Lower lobe of right lung (tissue), 2 donors: ENCODE measurements around the gene FBH1. TPM values are rescaled to one million over a fixed set of nuclear protein-coding genes. Genes with fewer than 3 reads are reported as not detected.
A peak's percentile ranks its signal among the peaks of the same experiment; 100 is the strongest.

Experiments used
- ATAC-seq, 2 donors: fragments of 200-7000 bp; cut with Tn5 transposase; one replicate each; pipeline ENCODE4 v1.9.1; 2020 to 2022; ENCODE audit warnings: mild to moderate bottlenecking in 2 of 2, moderate library complexity in 2 of 2
- DNase-seq: peaks from one replicate; pipeline ENCODE4 v3.0.0-alpha.2; 2020
- H3K27ac ChIP-seq: fragments of 200-600 bp; one replicate; pipeline ENCODE4 v1.8.0; 2022
- H3K27me3 ChIP-seq: fragments of 200-600 bp; one replicate; pipeline ENCODE4 v1.8.0; 2022; ENCODE audit warnings: low read depth
- H3K36me3 ChIP-seq: fragments of 200-600 bp; one replicate; pipeline ENCODE4 v1.8.0; 2022; ENCODE audit warnings: mild to moderate bottlenecking
- H3K4me1 ChIP-seq: fragments of 200-600 bp; one replicate; pipeline ENCODE4 v1.8.0; 2022
- H3K4me3 ChIP-seq: fragments of 200-600 bp; one replicate; pipeline ENCODE4 v1.8.0; 2022; ENCODE audit warnings: mild to moderate bottlenecking
- H3K9me3 ChIP-seq: fragments of 200-600 bp; one replicate; pipeline ENCODE4 v1.8.0; 2022
- intact Hi-C: fragments of 100-400 bp; cut with DNase I; formaldehyde crosslinking; loops from one replicate; pipeline ENCODE4 v1.11.0; 2022
- total RNA-seq: library from RNA; stranded (reverse); fragmentation: NEBNext Ultra II Directional; extraction: Animal tissue kit (Norgen Biotek cat#: 25700); gene quantifications from one replicate; pipeline ENCODE4 v1.2.1, GENCODE V29; 2021
- TF ChIP-seq, protein P1 (sequence below): fragments of 200-600 bp; IDR thresholded peaks from one replicate; pipeline ENCODE4 v1.8.0; 2022; ENCODE audit warnings: antibody characterized with exemption, mild to moderate bottlenecking
- donor health status: DM: no; HTN: yes; CAD: no; lungs with severe emphysema.

The FBH1 gene
- total RNA-seq, 1 donor from 2014 or later, result 64.7 TPM

DNA sequence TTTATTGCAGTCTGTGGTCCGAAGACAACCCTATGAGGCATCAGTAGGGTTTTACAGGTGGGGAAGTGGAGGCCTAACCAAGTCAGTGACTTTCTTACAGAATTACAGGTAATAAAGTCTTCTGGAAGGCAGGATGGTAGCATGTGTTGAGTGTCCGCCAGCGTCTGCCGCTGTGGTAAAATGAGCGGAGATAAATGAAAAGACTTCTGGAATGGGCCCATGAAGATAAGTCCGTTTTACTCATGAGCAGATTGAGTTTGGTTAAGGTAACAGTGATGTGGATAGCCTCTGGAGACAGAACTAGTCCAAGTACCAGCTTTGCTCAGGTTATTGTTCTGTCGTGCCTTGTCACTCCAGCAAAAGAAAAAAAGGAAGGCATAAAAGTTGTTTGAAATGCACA lies 966 bp downstream of the FBH1 start:
- no peaks in the 10 kb centered on the region for H3K9me3 ChIP-seq
- H3K27ac ChIP-seq, result peak overlapping the region; percentile 83
- TF ChIP-seq, protein P1, sequence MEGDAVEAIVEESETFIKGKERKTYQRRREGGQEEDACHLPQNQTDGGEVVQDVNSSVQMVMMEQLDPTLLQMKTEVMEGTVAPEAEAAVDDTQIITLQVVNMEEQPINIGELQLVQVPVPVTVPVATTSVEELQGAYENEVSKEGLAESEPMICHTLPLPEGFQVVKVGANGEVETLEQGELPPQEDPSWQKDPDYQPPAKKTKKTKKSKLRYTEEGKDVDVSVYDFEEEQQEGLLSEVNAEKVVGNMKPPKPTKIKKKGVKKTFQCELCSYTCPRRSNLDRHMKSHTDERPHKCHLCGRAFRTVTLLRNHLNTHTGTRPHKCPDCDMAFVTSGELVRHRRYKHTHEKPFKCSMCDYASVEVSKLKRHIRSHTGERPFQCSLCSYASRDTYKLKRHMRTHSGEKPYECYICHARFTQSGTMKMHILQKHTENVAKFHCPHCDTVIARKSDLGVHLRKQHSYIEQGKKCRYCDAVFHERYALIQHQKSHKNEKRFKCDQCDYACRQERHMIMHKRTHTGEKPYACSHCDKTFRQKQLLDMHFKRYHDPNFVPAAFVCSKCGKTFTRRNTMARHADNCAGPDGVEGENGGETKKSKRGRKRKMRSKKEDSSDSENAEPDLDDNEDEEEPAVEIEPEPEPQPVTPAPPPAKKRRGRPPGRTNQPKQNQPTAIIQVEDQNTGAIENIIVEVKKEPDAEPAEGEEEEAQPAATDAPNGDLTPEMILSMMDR, result no peak
- intact Hi-C loops, result no loop called here
- no peaks in the 10 kb centered on the region for H3K27me3 ChIP-seq
- ATAC-seq (no peak), DNase-seq (no peak)
- peaks cover 50% of the 10 kb centered on the region for H3K4me1 ChIP-seq
- H3K36me3 ChIP-seq, result peaks cover 28% of the 10 kb centered on the region
- peak overlapping the region; percentile 78 for H3K4me3 ChIP-seq

DNA sequence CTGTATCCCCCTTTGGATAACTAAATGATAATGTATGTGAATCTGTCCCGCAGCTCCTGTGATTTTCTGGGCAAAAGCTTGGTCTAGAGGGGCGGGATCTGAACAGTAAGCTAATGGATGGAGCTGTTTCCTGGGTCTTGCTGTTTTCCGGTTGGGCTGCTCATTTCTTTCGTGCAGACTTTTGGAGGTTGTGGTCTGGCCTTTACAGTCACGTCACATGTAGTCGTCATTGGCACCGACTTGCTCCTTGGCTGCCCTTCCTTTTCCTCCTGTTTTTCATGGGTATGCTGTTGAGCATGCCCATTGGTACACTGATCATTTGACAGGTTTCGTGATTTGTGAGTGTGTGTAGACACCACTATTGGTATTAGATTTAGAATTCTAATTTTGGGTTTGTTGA lies 2.0 kb downstream of the FBH1 start:
- Histone ChIP-seq H3K27ac (no peak overlapping the region), H3K36me3 (peaks cover 25% of the 10 kb centered on the region), H3K27me3 (no peaks in the 10 kb centered on the region), H3K4me1 (peaks cover 50% of the 10 kb centered on the region), H3K9me3 (no peaks in the 10 kb centered on the region), H3K4me3 (no peak overlapping the region)
- intact Hi-C loops, result no loop called here
- DNase-seq (no peak), ATAC-seq (no peak)
- TF ChIP-seq, protein P1, result no peak

DNA sequence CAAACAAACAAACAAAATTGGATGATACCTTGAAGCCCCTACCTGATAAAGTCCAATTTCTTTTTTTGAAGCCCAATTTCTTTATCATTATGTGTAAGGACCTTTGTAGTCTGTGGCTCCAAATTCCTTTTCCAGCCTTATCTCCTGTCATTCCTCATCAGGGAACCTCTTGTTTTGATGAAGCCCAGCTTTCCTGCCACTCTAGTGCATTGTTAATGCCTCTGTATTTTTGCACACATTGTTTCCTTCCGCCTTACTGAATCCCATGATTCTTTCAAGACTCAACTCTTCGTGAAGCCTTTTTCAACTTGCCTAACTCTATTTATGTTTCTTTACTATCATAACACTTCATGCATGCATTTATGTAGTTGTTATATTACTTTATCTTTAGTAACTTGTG lies 3.3 kb downstream of the FBH1 start:
- Histone ChIP-seq H3K27me3 (no peaks in the 10 kb centered on the region), H3K9me3 (no peaks in the 10 kb centered on the region), H3K4me3 (no peak overlapping the region), H3K36me3 (peaks cover 25% of the 10 kb centered on the region), H3K4me1 (peaks cover 43% of the 10 kb centered on the region), H3K27ac (no peak overlapping the region)
- TF ChIP-seq, protein P1, result no peak
- DNase-seq, result no peak
- intact Hi-C loops, result no loop called here
- no peak for ATAC-seq

DNA sequence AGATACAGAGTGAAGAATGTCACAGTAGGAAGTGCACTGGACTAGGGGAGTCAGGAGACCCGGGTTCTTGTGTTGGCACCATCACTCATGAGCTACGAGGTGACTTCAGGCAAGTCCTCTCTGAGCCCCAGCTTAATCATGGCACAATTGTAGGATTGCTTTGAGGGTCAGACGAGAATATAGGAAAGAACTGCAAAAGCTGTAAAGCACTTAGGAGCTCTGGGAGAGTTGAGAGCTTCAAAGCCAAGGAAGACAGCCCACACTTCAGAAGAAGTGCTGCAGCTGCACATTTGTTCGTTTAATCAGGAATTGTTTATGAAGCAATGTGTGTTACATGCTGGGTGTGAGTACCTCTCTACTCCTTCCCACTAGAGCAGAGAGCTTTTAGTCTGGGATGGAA lies 4.4 kb downstream of the FBH1 start:
- ATAC-seq (no peak), DNase-seq (no peak)
- Histone ChIP-seq H3K9me3 (no peaks in the 10 kb centered on the region), H3K27me3 (no peaks in the 10 kb centered on the region), H3K4me3 (no peak overlapping the region), H3K27ac (no peak overlapping the region), H3K36me3 (peaks cover 25% of the 10 kb centered on the region), H3K4me1 (peaks cover 37% of the 10 kb centered on the region)
- intact Hi-C loops, result no loop called here
- TF ChIP-seq, protein P1, result no peak

DNA sequence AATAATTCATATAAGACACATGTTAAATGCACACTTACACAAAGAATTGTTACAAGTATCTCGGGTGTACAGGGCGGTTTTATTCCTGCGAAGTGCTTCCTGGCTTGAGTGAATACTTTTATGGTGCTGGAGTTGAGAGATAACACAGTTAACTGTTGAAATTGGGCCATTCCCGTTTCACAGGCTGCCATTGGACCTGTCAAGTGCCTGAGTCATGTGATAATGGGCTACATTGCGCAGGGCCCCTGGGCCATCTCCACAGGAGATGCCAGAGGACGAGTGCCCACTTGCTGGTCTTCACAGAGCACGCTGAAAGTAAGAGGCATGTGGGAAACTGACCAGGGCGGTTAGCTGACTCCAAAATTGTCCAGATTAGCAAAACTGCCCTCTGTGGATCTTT lies 4.8 kb downstream of the FBH1 start:
- intact Hi-C loops, result no loop called here
- no peaks in the 10 kb centered on the region for H3K27me3 ChIP-seq
- H3K4me3 ChIP-seq, result no peak overlapping the region
- no peak for DNase-seq
- H3K9me3 ChIP-seq, result no peaks in the 10 kb centered on the region
- TF ChIP-seq, protein P1, result no peak
- H3K36me3 ChIP-seq, result peaks cover 25% of the 10 kb centered on the region
- no peak overlapping the region for H3K27ac ChIP-seq
- H3K4me1 ChIP-seq, result peaks cover 37% of the 10 kb centered on the region
- ATAC-seq, result no peak

DNA sequence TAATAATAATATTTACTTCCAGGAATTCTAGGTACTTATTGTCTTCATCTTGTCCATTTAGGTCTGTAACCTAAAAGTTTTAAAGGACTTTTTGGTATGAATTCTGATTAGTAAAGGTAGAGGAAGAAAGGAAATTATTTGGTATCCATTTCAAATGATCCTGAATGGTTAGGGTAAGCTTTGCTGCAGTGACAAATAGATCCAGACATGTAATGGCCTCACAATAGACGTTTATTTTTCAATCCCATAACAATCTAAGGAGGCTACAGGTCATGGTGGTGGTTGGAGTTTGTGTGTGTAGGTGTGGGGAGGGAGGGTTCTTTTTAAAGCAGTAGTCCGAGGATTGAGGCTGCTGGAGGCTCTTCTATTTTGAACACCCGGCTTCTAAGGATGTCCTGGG lies 5.3 kb downstream of the FBH1 start:
- TF ChIP-seq, protein P1, result no peak

More for the DNA sequence above, 5.3 kb downstream of the FBH1 start:
- Histone ChIP-seq H3K9me3 (no peaks in the 10 kb centered on the region), H3K4me1 (peaks cover 37% of the 10 kb centered on the region), H3K36me3 (peaks cover 25% of the 10 kb centered on the region), H3K4me3 (no peak overlapping the region), H3K27ac (no peak overlapping the region), H3K27me3 (no peaks in the 10 kb centered on the region)
- intact Hi-C loops, result no loop called here
- ATAC-seq (no peak), DNase-seq (no peak)
